Measurements from ENCODE around the gene SOX30.

Gene SOX30

GRCh38 chr5:157584628-157585027 lies 67.6 kb downstream of the SOX30 start:
- no peak for DNase-seq
- Histone ChIP-seq H3K4me1 (no peaks in the 10 kb centered on the region), H3K27me3 (no peaks in the 10 kb centered on the region), H3K36me3 (no peaks in the 10 kb centered on the region), H3K9me3 (no peaks in the 10 kb centered on the region), H3K4me3 (ENCODE audit: low read depth, low read length) (no peak overlapping the region)
- no peak for TF ChIP-seq CTCF (IDR thresholded peaks at IDR 0.05; ENCODE audit: low read depth, low read length)

GRCh38 chr5:157582731-157583620 lies 69.3 kb downstream of the SOX30 start:
- no peaks in the 10 kb centered on the region for H3K36me3 ChIP-seq
- DNase-seq, result no peak
- no peaks in the 10 kb centered on the region for H3K4me1 ChIP-seq
- H3K4me3 ChIP-seq (ENCODE audit: low read depth, low read length), result no peak overlapping the region
- H3K9me3 ChIP-seq, result no peaks in the 10 kb centered on the region
- H3K27me3 ChIP-seq, result no peaks in the 10 kb centered on the region
- no peak; the same call in 1 of the 2 replicates for TF ChIP-seq CTCF (IDR thresholded peaks at IDR 0.05; ENCODE audit: low read depth, low read length)

- peaks cover 2% of the 10 kb centered on the region for H3K27me3 ChIP-seq
- no peaks in the 10 kb centered on the region for H3K36me3 ChIP-seq
- no peaks in the 10 kb centered on the region for H3K4me1 ChIP-seq
- no peaks in the 10 kb centered on the region for H3K9me3 ChIP-seq
- no peak for DNase-seq
- H3K4me3 ChIP-seq (ENCODE audit: low read depth, low read length), result no peak overlapping the region
- no peak for TF ChIP-seq CTCF (IDR thresholded peaks at IDR 0.05; ENCODE audit: low read depth, low read length)
Observed at GRCh38 chr5:157581901-157582300, 70.3 kb downstream of the SOX30 start.

- H3K4me3 ChIP-seq (ENCODE audit: low read depth, low read length), result no peak overlapping the region
- H3K36me3 ChIP-seq, result no peaks in the 10 kb centered on the region
- no peak for TF ChIP-seq CTCF (IDR thresholded peaks at IDR 0.05; ENCODE audit: low read depth, low read length)
Observed at GRCh38 chr5:157578079-157578780, 74.0 kb downstream of the SOX30 start.

GRCh38 chr5:157576678-157577077 lies 75.6 kb downstream of the SOX30 start:
- DNase-seq, result no peak
- no peak for TF ChIP-seq CTCF (IDR thresholded peaks at IDR 0.05; ENCODE audit: low read depth, low read length)
- H3K4me1 ChIP-seq, result no peaks in the 10 kb centered on the region
- H3K27me3 ChIP-seq, result peaks cover 31% of the 10 kb centered on the region
- H3K4me3 ChIP-seq (ENCODE audit: low read depth, low read length), result no peak overlapping the region
- H3K36me3 ChIP-seq, result no peaks in the 10 kb centered on the region
- no peaks in the 10 kb centered on the region for H3K9me3 ChIP-seq

More at GRCh38 chr5:157578079-157578780, 74.0 kb downstream of the SOX30 start:
- H3K9me3 ChIP-seq, result no peaks in the 10 kb centered on the region
- peaks cover 31% of the 10 kb centered on the region for H3K27me3 ChIP-seq
- no peaks in the 10 kb centered on the region for H3K4me1 ChIP-seq
- DNase-seq, result no peak
